PFSK-1 (cell line): ENCODE measurements around the gene MTIF3.

Source experiments
- POLR2AphosphoS5 ChIP-seq: IDR thresholded peaks from 2 replicates; pipeline ENCODE4 v1.6.1; 2012; ENCODE audit warnings: low read depth, mild to moderate bottlenecking, control low read depth, low read length, moderate library complexity
- SIN3A ChIP-seq: IDR thresholded peaks from 2 replicates; pipeline ENCODE4 v1.6.1; 2012; ENCODE audit warnings: mild to moderate bottlenecking, low read length, moderate library complexity, borderline replicate concordance; ENCODE audit not compliant: insufficient read depth
- TF ChIP-seq, protein P1 (sequence below), 2 experiments: IDR thresholded peaks; 2 replicates each; pipeline versions ENCODE4 v1.6.1 to v1.8.0; 2011 to 2012; ENCODE audit warnings: low read depth in 2 of 2, low read length in 2 of 2, control low read depth in 1 of 2, inconsistent platforms in 1 of 2, mild to moderate bottlenecking in 1 of 2, moderate library complexity in 1 of 2; ENCODE audit not compliant: insufficient read depth in 1 of 2

DNA sequence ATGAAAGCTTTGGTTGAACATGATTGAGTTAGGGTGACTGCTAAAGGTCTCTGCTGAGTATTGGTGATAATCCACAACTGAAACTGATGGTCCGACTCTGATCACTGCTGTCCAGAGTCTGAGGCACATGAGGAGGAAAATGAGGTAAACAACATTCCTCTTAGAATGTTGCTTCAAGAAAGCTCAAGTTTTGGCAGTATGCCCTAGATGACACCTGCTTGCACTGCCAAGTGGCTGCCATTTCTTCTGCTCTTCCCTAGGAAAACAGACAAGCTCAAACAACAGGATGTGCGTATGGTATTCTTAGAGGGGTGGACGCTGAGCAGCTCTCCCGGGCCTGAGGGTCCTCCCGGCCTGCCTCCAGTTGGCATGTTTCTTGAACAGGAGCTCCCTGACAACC, 15.2 kb upstream of the MTIF3 start:
- TF ChIP-seq POLR2AphosphoS5, result no peak
- TF ChIP-seq, protein P1, sequence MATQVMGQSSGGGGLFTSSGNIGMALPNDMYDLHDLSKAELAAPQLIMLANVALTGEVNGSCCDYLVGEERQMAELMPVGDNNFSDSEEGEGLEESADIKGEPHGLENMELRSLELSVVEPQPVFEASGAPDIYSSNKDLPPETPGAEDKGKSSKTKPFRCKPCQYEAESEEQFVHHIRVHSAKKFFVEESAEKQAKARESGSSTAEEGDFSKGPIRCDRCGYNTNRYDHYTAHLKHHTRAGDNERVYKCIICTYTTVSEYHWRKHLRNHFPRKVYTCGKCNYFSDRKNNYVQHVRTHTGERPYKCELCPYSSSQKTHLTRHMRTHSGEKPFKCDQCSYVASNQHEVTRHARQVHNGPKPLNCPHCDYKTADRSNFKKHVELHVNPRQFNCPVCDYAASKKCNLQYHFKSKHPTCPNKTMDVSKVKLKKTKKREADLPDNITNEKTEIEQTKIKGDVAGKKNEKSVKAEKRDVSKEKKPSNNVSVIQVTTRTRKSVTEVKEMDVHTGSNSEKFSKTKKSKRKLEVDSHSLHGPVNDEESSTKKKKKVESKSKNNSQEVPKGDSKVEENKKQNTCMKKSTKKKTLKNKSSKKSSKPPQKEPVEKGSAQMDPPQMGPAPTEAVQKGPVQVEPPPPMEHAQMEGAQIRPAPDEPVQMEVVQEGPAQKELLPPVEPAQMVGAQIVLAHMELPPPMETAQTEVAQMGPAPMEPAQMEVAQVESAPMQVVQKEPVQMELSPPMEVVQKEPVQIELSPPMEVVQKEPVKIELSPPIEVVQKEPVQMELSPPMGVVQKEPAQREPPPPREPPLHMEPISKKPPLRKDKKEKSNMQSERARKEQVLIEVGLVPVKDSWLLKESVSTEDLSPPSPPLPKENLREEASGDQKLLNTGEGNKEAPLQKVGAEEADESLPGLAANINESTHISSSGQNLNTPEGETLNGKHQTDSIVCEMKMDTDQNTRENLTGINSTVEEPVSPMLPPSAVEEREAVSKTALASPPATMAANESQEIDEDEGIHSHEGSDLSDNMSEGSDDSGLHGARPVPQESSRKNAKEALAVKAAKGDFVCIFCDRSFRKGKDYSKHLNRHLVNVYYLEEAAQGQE (IDR thresholded peaks at IDR 0.05; ENCODE audit: insufficient read depth in 1 of 2, low read depth in 2 of 2, low read length in 2 of 2), result no peak
- TF ChIP-seq SIN3A, result no peak
